ENCODE measurements around the gene ELANE. TPM values are rescaled to one million over a fixed set of nuclear protein-coding genes. Genes with fewer than 3 reads are reported as not detected.

The ELANE gene
- total RNA-seq (100 to 1,000 TPM in 1 of 7 donors, 10 to 100 TPM in 4, 1 to 10 TPM in 2; 3.9 to 137 (median 17.0) TPM), polyA plus RNA-seq (1 to 10 TPM; 2.8 to 6.7 (median 5.4) TPM)
- long read RNA-seq, donor 1, partial matches to known transcripts, result 0 of 1 reads
- long read RNA-seq, donor 1, other reads (novel, unspliced or antisense), result 0 of 1 reads
- long read RNA-seq, donor 2, partial matches to known transcripts, result 0 of 2 reads
- long read RNA-seq, donor 2, other reads (novel, unspliced or antisense), result 0 of 2 reads

GRCh38 chr19:852136-853013 lies at the start of gene ELANE:
Gene ELANE, plus strand, starts transcription at chr19:852303. Its CDS starts 26 bp downstream, at chr19:852329.
- H3K27ac ChIP-seq, result peak within 1 kb of the TSS in 7 of 8 donors; percentile 60 to 82 (median 79)
- intact Hi-C loops (cut with DNase I; ENCODE audit: low total_unique reads), result loop anchor here (10.0 kb wide), 1 partner anchor 78 kb away; no protein-coding TSS in a partner anchor
- peak within 1 kb of the TSS in 3 of 8 donors; percentile 6 to 27 (median 6) for H3K4me3 ChIP-seq
- no peak for TF ChIP-seq POLR2AphosphoS5 (IDR thresholded peaks at IDR 0.05)
- H3K36me3 ChIP-seq, result no peaks in the 10 kb centered on the region
- H3K4me1 ChIP-seq, result peaks cover 0 to 56% (median 27%) of the 10 kb centered on the region in 6 donors
- WGBS, 5 donors, result 42 to 70% (median 45%) methylated on average over 28 to 55 of the region's 55 CpGs
- H3K9me3 ChIP-seq, result no peaks in the 10 kb centered on the region
- peak; percentile 79 for DNase-seq
- H3K27me3 ChIP-seq (replicated peaks in 1 of 7), result peaks cover 0 to 83% (median 39%) of the 10 kb centered on the region in 7 donors

- Histone ChIP-seq H3K27me3 (replicated peaks in 1 of 7) (no peaks in the 10 kb centered on the region), H3K27ac (peak overlapping the region in 5 of 8 donors; percentile 63 to 100 (median 98)), H3K36me3 (peaks cover 9 to 85% (median 50%) of the 10 kb centered on the region in 6 donors), H3K4me1 (peaks cover 49 to 96% (median 78%) of the 10 kb centered on the region in 6 donors), H3K4me3 (peak overlapping the region in 4 of 8 donors; percentile 1 to 99 (median 50)), H3K9me3 (no peaks in the 10 kb centered on the region)
- TF ChIP-seq POLR2AphosphoS5 (IDR thresholded peaks at IDR 0.05) (no peak), CTCF (IDR thresholded peaks at IDR 0.05 in 8 of 11, conservative IDR thresholded peaks at IDR 0.05 in 3 of 11) (no peak), POLR2A (IDR thresholded peaks at IDR 0.05) (no peak)
- no peak for DNase-seq
- intact Hi-C loops (cut with DNase I; ENCODE audit: low total_unique reads), result no loop called here
- 57 to 77% (median 68%) methylated on average over 28 of the region's 28 CpGs for WGBS, 5 donors
Measured at GRCh38 chr19:802498-803098, 49.5 kb upstream of the ELANE start.

- peak overlapping the region in 2 of 8 donors; percentile 1 to 80 for H3K4me3 ChIP-seq
- no peak for DNase-seq
- peaks cover 9 to 91% (median 55%) of the 10 kb centered on the region in 6 donors for H3K36me3 ChIP-seq
Measured at GRCh38 chr19:803099-803561, 49.0 kb upstream of the ELANE start.

More at GRCh38 chr19:803099-803561, 49.0 kb upstream of the ELANE start:
- Histone ChIP-seq H3K27ac (peak overlapping the region in 5 of 8 donors; percentile 40 to 100 (median 98)), H3K27me3 (replicated peaks in 1 of 7) (no peaks in the 10 kb centered on the region), H3K4me1 (peaks cover 49 to 100% (median 79%) of the 10 kb centered on the region in 6 donors), H3K9me3 (no peaks in the 10 kb centered on the region)
- 75 to 91% (median 81%) methylated on average over 8 to 17 of the region's 17 CpGs for WGBS, 5 donors
- TF ChIP-seq CTCF (IDR thresholded peaks at IDR 0.05 in 8 of 11, conservative IDR thresholded peaks at IDR 0.05 in 3 of 11) (no peak), POLR2A (IDR thresholded peaks at IDR 0.05) (no peak), POLR2AphosphoS5 (IDR thresholded peaks at IDR 0.05) (peak in 1 of 3 donors; percentile 62)
- intact Hi-C loops (cut with DNase I; ENCODE audit: low total_unique reads), result no loop called here
